22Rv1 (cell line): ENCODE measurements around the gene CAMTA1.

Source experiments
- CTCF ChIP-seq: fragments of 450-650 bp; IDR thresholded peaks from 2 replicates; pipeline ENCODE4 v1.5.1; 2017; ENCODE audit warnings: mild to moderate bottlenecking
- ZFX ChIP-seq: fragments of 450-650 bp; IDR thresholded peaks from 2 replicates; pipeline ENCODE4 v1.6.1; 2017; ENCODE audit warnings: antibody characterized with exemption, borderline replicate concordance

GRCh38 chr1:7526196-7526866 is 741.1 kb downstream of the CAMTA1 start:
- TF ChIP-seq CTCF (no peak), ZFX (no peak)
